22Rv1 (cell line): ENCODE results near the gene PEX14.

ENCODE experiments used
- CTCF ChIP-seq: fragments of 450-650 bp; IDR thresholded peaks from 2 replicates; pipeline ENCODE4 v1.5.1; 2017; ENCODE audit warnings: mild to moderate bottlenecking
- ZFX ChIP-seq: fragments of 450-650 bp; IDR thresholded peaks from 2 replicates; pipeline ENCODE4 v1.6.1; 2017; ENCODE audit warnings: antibody characterized with exemption, borderline replicate concordance

GRCh38 chr1:10529765-10530164 is 55.0 kb downstream of the PEX14 start:
- TF ChIP-seq CTCF (no peak), ZFX (no peak)
